Measurements from ENCODE around the gene TNIP1.
A peak's percentile ranks its signal among the peaks of the same experiment; 100 is the strongest.

The TNIP1 gene

GRCh38 chr5:151082282-151082902 lies 1.6 kb upstream of the TNIP1 start:
- no peak for ATAC-seq

- no peak for ATAC-seq
These were observed 822 bp upstream of the TNIP1 start for GRCh38 chr5:151081431-151082281.

- ATAC-seq, result no peak
These were observed 809 bp downstream of the TNIP1 start for GRCh38 chr5:151079838-151080612.

- peak; percentile 62 to 64 for ATAC-seq
These were observed 2.2 kb downstream of the TNIP1 start for GRCh38 chr5:151078490-151079262.

DNA sequence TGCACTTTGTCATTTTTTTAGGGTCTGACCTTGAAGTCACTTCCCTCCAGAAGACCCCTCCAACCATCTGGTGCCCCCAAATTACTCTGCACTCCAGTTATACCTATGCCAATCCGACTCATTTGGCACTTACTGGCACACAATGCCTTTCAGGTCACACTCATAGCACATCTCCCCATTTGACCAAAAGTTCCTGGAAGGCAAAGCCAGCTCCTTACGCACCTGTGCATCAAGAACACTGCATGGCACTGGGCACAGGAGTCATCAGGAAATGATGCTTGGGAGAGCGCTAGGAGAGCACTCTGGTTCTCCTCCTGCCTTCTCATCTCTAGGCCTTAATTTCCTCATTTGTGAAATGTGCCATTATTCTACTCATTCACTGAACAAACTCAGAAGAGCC lies 2.9 kb downstream of the TNIP1 start:
- ATAC-seq, result no peak

- no peak for ATAC-seq
These were observed 3.4 kb downstream of the TNIP1 start for GRCh38 chr5:151077419-151077818.

DNA sequence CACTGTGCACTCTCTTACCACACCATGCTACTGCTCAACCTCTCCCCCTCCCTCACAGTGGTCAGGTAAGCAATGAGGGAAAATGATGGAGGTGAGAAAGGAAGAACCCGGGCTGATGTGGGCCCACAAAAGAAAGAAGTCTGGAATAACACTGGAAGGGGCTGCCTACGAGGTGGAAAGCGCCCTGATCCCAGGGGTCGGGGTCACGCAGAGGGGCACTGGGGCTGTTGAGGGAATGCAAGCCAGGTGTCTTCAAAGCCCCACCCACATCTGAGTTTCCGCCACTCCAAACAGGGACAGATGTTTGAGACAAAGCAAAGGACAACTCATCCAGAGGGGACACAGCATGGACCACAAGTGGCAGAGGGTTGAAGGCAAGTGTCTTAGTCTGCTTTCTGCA lies 4.2 kb downstream of the TNIP1 start:
- ATAC-seq, result no peak

GRCh38 chr5:151075698-151076331 lies 5.0 kb downstream of the TNIP1 start:
- peak in 1 of 2 donors; percentile 6 for ATAC-seq

- no peak for ATAC-seq
These were observed 6.3 kb downstream of the TNIP1 start for GRCh38 chr5:151074557-151074956.

- ATAC-seq, result no peak
These were observed 7.6 kb downstream of the TNIP1 start for GRCh38 chr5:151073280-151073679.

GRCh38 chr5:151072630-151073025 lies 8.2 kb downstream of the TNIP1 start:
- no peak for ATAC-seq

DNA sequence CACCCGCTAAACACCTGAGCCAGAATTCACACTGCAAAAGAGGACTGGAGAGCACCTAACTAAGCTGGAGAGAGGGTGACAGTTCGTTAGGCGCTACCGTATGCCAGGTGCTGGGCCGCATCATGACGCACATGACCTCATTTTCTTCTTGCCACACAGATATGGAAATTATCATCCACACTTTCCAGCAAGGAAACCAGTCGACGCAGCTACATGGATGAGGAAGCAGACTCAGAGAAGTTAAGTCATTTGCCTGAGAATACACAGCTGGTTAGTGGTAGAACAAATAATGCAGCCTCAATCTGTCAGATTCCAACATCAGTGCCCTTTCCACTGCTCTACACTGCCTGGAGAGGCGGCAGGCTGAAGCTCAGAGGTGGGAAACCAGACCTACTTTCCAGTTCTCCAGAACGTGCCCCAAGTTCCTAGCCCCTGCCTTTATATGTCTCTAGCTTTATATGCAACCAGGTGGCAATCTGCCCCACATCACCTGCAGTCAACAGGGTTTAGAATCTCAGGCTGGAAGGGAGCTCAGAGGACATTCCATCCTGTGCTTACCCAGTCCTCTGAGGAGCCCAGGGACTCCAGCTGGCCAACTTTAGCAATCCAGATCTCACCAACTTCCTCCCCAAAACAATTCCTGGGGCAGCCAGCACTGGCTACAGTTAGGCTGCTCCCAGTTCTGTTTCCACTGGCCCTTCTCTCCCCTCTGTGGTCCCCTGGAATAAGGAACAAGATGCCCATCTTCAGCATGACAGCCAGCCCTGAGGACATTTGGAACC lies 8.8 kb downstream of the TNIP1 start:
- no peak for ATAC-seq

DNA sequence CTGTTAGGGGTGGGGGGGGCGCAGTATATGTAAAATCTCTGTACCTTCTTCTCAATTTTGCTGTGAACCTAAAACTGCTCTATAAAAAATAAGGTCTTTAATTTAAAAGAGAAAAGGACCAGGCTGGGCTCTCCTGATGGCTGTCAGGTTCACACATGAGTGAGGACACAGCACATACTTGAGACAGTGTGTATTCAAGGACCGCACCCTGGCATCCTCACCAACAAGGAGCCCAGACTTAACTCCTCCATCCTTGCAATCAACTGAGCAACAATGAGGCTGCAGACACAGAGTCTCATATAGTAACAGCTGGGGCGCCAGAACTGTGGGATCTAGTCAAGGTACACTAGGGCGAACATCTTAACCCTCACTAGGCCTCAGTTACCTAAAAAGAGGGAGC lies 9.8 kb downstream of the TNIP1 start:
- ATAC-seq, result no peak

- no peak for ATAC-seq
These were observed 10.4 kb downstream of the TNIP1 start for GRCh38 chr5:151070449-151070848.

- peak; percentile 57 to 62 for ATAC-seq
These were observed 12.2 kb downstream of the TNIP1 start for GRCh38 chr5:151068433-151069197.

DNA sequence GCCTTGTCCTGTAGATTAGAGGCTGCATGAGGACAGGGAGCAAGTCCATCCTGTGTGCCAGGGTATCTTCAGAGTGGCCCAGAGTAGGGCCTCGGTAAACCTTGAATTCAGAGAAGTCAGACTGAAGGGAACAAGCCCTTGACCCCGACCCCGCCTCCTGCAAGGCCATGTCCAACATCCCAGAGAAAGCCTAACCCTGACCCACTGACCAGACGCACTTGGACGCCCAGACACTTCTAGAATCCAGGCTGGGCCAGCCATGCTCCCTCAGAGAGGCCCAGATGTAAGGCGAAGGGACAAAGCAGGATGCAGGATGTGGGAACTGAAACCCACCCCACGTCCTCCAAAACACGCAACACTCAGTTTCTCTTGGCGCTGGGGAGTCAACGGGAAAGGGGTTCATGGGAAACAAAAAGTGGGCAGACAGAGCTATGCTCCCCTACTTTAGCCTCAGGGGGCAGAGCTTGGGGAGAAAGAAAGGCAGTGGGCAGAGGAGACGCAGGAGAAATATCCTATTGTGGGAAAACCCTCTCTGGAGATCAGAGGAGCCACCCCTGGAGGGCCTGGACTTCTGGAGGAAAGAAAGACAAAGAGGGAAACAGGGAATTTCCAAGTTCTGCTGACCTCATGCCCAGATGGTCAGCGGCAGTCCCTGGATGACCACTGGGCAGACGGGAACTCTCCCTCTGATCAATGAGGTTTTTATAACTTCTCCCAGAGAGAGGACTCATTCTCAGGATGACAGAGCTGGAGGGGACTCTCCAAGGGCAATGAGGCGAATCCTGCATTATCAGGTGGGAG lies 13.0 kb downstream of the TNIP1 start:
- ATAC-seq, result no peak

DNA sequence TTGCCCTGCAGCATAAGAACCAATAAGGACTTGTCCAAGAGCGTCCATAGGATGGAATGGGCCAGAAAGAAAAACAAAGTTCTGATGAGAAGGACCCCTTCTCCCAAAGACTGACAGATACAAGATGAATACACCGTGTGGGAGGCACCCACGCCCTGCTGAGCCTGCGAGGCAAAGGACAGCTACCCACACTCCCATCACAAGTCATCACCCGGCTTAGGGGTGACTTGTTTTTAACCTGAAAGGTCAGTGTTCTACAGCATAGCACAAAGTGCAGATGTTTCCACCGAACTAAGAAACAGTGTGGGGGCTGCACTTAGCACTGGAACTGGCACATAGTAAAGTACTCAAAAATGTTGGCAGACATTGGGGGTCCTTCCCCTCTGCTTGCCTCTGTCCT lies 13.9 kb downstream of the TNIP1 start:
- ATAC-seq, result peak; percentile 19 to 21

DNA sequence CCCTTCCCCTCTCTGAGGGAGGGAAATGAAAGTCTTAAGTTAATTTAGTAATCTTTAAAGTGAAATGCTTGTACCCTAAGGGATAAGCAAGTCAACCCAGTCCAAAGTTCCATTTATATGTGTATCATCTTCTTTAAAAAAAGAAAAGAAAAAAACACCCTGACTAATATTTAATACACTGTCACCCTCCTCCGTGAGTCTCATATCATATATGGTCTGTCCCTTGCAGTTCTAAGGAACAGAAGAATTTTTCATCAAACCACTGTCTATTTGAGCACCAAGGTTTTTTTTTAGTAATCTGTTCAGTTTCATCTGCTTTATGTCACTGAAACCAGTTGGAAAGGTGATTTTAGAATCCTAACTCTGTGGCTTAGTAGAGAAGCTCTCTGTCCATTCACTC lies 15.2 kb downstream of the TNIP1 start:
- ATAC-seq, result peak; percentile 44 to 58

- ATAC-seq, result no peak
These were observed 15.8 kb downstream of the TNIP1 start for GRCh38 chr5:151064916-151065499.
